Naive B cell (primary cell): ENCODE data around the gene CRLF2. TPM values are rescaled to one million over a fixed set of nuclear protein-coding genes. Genes with fewer than 3 reads are reported as not detected.
"Not testable (repeated sequence)": the region's sequence is repeated elsewhere in the genome, so short reads cannot be mapped to it uniquely, and the experiment has no call there.

Experiments
- ATAC-seq, 2 donors: fragments of 150-1000 bp; cut with Tn5 transposase; 2 replicates each; pipeline ENCODE4 v1.10.0; 2021; ENCODE audit warnings: low read depth in 2 of 2, mild to moderate bottlenecking in 2 of 2, moderate library complexity in 2 of 2
- DNase-seq: peaks from one replicate; pipeline ENCODE4 v3.0.0; 2022
- H3K27ac Mint-ChIP-seq, 6 donors: one replicate each; pipeline ENCODE4 v1.8.0; 2020 to 2022; ENCODE audit warnings: mild to moderate bottlenecking in 6 of 6, mixed read lengths in 6 of 6, moderate library complexity in 5 of 6, inconsistent platforms in 2 of 6
- H3K27me3 Mint-ChIP-seq, 3 donors: one replicate each; pipeline ENCODE4 v1.8.0; 2021 to 2022; ENCODE audit warnings: mixed read lengths in 3 of 3, mild to moderate bottlenecking in 1 of 3
- H3K36me3 Mint-ChIP-seq, 2 donors: one replicate each; pipeline ENCODE4 v1.8.0; 2020 to 2022; ENCODE audit warnings: mixed read lengths in 2 of 2, inconsistent platforms in 1 of 2, mild to moderate bottlenecking in 1 of 2
- H3K4me1 Mint-ChIP-seq, 3 donors: one replicate each; pipeline ENCODE4 v1.8.0; 2020 to 2022; ENCODE audit warnings: mixed read lengths in 3 of 3, inconsistent platforms in 1 of 3, mild to moderate bottlenecking in 1 of 3, moderate library complexity in 1 of 3
- H3K4me3 Mint-ChIP-seq, 8 donors: one replicate each; pipeline ENCODE4 v1.8.0; 2020 to 2022; ENCODE audit warnings: mild to moderate bottlenecking in 8 of 8, mixed read lengths in 8 of 8, moderate library complexity in 8 of 8, inconsistent platforms in 2 of 8
- H3K9me3 Mint-ChIP-seq, 7 donors: one replicate each; pipeline ENCODE4 v1.8.0; 2020 to 2022; ENCODE audit warnings: mixed read lengths in 7 of 7, mild to moderate bottlenecking in 5 of 7, inconsistent platforms in 2 of 7, moderate library complexity in 1 of 7
- polyA plus RNA-seq, 6 donors: library from polyadenylated mRNA; unstranded; fragments of 300-500 nt; fragmentation: Illumina TruSeq; gene quantifications; one replicate each; pipeline ENCODE4 v1.2.3, GENCODE V29; 2021; ENCODE audit warnings: low read depth in 6 of 6

Gene CRLF2, protein sequence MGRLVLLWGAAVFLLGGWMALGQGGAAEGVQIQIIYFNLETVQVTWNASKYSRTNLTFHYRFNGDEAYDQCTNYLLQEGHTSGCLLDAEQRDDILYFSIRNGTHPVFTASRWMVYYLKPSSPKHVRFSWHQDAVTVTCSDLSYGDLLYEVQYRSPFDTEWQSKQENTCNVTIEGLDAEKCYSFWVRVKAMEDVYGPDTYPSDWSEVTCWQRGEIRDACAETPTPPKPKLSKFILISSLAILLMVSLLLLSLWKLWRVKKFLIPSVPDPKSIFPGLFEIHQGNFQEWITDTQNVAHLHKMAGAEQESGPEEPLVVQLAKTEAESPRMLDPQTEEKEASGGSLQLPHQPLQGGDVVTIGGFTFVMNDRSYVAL
- not detected for polyA plus RNA-seq

GRCh38 chrX:1212532-1212931, at the start of gene CRLF2:
TSS of gene CRLF2 (minus strand) at chrX:1212649. CDS start at chrX:1212634, 15 bp downstream.
- peak within 1 kb of the TSS in 2 of 8 donors; percentile 2 to 22 for H3K4me3 Mint-ChIP-seq
- no peaks in the 10 kb centered on the region for H3K36me3 Mint-ChIP-seq
- DNase-seq = no peak
- H3K27me3 Mint-ChIP-seq = peaks cover 4 to 11% (median 5%) of the 10 kb centered on the region in 3 donors
- H3K27ac Mint-ChIP-seq = peak within 1 kb of the TSS in 5 of 6 donors; percentile 7 to 82 (median 9)
- peaks cover 0 to 9% (median 2%) of the 10 kb centered on the region in 7 donors for H3K9me3 Mint-ChIP-seq
- H3K4me1 Mint-ChIP-seq = peaks cover 14 to 39% (median 33%) of the 10 kb centered on the region in 3 donors
- no peak for ATAC-seq

DNA sequence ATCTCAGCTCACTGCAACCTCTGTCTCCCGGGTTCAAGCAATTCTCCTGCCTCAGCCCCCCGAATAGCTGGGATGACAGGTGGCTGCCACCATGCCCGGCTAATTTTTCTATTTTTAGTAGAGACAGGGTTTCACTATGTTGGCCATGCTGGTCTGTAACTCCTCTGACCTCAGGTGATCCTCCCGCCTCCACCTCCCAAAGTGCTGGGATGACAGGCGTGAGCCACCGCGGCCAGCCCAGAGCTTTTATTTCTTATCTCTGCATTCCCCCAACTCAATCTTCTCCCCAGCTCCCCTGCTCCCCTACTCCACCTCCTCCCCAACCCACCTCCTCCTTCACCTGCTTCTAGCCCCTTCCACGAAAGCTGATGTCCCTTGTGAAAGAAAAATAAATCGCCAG, 49.3 kb upstream of the CRLF2 start:
- H3K4me3 Mint-ChIP-seq, H3K27me3 Mint-ChIP-seq, H3K9me3 Mint-ChIP-seq, H3K36me3 Mint-ChIP-seq, DNase-seq, H3K4me1 Mint-ChIP-seq, H3K27ac Mint-ChIP-seq, ATAC-seq: not testable (repeated sequence)

GRCh38 chrX:1261285-1261684, 48.8 kb upstream of the CRLF2 start:
- Mint-ChIP-seq H3K4me3 (no peak overlapping the region), H3K9me3 (peaks cover 0 to 5% (median under 1%) of the 10 kb centered on the region in 7 donors), H3K27me3 (no peaks in the 10 kb centered on the region), H3K36me3 (peaks cover 0 to under 1% of the 10 kb centered on the region in 2 donors), H3K27ac (peak overlapping the region in 1 of 6 donors; percentile 67), H3K4me1 (peaks cover 0 to under 1% (median 0%) of the 10 kb centered on the region in 3 donors)
- no peak for ATAC-seq
- DNase-seq = no peak

DNA sequence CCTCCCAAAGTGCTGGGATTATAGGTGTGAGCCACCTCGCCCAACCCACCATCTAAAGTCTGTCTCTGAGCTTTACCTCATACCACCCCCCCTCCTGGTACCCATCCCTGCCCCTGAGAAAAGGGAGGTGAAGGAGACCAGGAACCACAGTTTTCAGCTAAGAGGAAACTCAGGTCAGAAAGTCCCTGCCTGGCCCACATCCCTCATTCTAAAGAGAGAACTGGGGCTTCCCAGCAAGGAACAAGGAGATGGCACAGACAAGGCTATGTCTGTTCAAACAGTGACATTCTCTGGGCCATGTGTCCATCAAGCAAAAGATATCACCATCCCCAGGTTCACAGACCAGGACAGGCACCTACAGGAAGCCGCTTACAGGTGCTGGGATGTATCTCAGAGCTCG, 40.4 kb upstream of the CRLF2 start:
- Mint-ChIP-seq H3K4me1 (peaks cover 1 to 23% (median 11%) of the 10 kb centered on the region in 3 donors), H3K9me3 (no peaks in the 10 kb centered on the region), H3K4me3 (no peak overlapping the region), H3K27me3 (no peaks in the 10 kb centered on the region), H3K36me3 (no peaks in the 10 kb centered on the region), H3K27ac (peak overlapping the region in 1 of 6 donors; percentile 10)
- ATAC-seq (no peak), DNase-seq (no peak)

DNA sequence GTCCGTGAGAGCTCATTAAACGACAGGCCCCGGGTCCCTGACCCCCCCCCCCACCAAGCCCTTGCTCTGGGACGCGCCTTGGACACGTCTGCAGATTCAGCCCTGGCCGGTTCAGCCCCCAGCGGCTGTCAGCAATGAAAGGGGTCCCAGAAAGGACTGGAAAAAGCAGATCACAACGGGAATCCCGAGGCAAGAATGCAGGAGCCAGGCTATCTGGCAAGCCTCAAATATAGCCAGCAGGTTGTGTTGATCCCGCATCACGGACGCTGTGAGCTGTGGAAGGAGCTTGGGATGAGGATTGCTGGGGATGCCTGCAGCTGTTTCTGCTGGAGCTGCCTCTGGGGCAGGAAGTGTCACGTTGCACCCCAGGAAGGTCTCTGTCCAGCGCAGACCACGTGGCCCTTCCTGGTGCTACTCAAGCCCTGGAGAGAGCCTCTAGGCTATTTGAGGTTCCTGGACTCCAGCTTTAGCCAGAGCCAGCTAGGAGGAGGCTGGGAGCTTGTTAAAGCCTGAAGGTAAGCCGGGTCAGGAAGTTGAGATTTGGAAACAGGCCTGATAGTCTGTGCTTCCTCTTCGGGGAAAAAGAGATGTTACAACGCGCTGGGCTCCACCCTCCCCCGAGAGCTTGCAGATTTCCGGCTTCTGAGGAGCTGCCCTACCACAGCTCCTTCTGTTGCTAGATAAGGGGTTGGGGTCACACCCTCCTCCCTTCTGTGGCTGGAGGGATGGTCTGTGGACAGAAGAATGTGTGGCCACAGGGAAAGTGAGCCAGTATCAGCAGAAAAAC, 36.8 kb upstream of the CRLF2 start:
- Mint-ChIP-seq H3K27me3 (peaks cover 0 to 4% (median 0%) of the 10 kb centered on the region in 3 donors), H3K4me1 (peaks cover 5 to 35% (median 20%) of the 10 kb centered on the region in 3 donors), H3K9me3 (no peaks in the 10 kb centered on the region), H3K36me3 (no peaks in the 10 kb centered on the region), H3K4me3 (peak overlapping the region; percentile 63 to 91 (median 76)), H3K27ac (peak overlapping the region; percentile 57 to 95 (median 89))
- ATAC-seq (peak; percentile 83 to 85), DNase-seq (peak; percentile 63)

- peaks cover 10 to 40% (median 25%) of the 10 kb centered on the region in 3 donors for H3K4me1 Mint-ChIP-seq
- ATAC-seq (peak; percentile 48 to 57), DNase-seq (no peak)
- peak overlapping the region in 4 of 6 donors; percentile 57 to 95 (median 75) for H3K27ac Mint-ChIP-seq
- H3K27me3 Mint-ChIP-seq = peaks cover 0 to 10% (median 0%) of the 10 kb centered on the region in 3 donors
- no peaks in the 10 kb centered on the region for H3K9me3 Mint-ChIP-seq
- peak overlapping the region; percentile 63 to 91 (median 76) for H3K4me3 Mint-ChIP-seq
- H3K36me3 Mint-ChIP-seq = no peaks in the 10 kb centered on the region
Measured at GRCh38 chrX:1248331-1249061, 36.0 kb upstream of the CRLF2 start.

GRCh38 chrX:1246816-1247215, 34.4 kb upstream of the CRLF2 start:
- Mint-ChIP-seq H3K27ac (peak overlapping the region; percentile 47 to 96 (median 88)), H3K27me3 (peaks cover 0 to 10% (median 0%) of the 10 kb centered on the region in 3 donors), H3K4me3 (peak overlapping the region in 7 of 8 donors; percentile 10 to 77 (median 59))

DNA sequence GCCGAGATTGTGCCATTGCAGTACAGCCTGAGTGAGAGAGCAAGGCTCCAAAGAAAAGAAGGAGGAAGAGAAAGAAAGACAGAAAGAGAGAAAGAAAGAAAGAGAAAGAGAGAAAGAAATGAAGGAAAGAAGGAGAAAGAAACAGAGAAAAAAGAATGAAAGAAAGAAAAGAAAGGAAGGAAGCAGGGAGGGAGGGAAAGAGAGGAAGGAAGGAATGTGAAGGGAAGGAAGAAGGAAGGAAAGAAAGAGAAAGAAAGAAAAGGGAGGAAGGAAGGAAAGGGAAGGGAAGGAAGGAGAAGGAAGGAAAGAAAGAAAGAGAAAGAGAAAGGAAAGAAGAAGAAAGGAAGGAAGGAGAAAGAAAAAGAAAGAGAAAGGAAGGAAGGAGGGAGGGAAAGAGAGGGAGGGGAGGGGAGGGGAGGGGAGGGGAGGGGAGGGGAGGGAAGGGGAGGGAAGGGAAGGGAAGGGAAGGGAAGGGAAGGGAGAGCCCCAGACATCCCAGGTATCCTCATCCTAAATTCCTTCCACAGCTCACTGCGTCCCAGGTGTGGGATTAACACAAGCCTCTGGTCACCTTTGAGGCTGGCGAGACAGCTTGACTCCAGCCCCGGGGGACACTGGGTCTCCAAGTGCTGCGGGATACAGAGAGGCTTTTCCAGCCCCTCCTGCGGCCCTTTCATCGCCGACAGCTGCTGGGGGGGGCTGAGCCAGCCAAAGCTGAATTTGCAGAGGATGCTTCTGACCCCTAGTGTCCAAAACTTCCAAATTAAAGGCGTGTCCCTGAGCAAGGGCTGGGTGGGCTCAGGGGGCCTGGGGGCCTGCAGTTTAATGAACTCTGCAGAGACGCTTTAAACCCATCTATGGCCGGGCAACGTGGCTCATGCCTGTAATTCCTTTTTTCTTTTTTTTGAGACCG, 32.0 kb upstream of the CRLF2 start:
- Mint-ChIP-seq H3K4me1 (peaks cover 16 to 41% (median 34%) of the 10 kb centered on the region in 3 donors), H3K27ac (peak overlapping the region in 3 of 6 donors; percentile 22 to 93 (median 44)), H3K9me3 (no peaks in the 10 kb centered on the region), H3K36me3 (no peaks in the 10 kb centered on the region), H3K4me3 (peak overlapping the region in 1 of 8 donors; percentile 19), H3K27me3 (peaks cover 0 to 10% (median 0%) of the 10 kb centered on the region in 3 donors)
- no peak for DNase-seq
- no peak for ATAC-seq

More at GRCh38 chrX:1246816-1247215, 34.4 kb upstream of the CRLF2 start:
- Mint-ChIP-seq H3K36me3 (no peaks in the 10 kb centered on the region), H3K9me3 (no peaks in the 10 kb centered on the region), H3K4me1 (peaks cover 10 to 40% (median 25%) of the 10 kb centered on the region in 3 donors)
- ATAC-seq = peak; percentile 45 to 48
- peak; percentile 73 for DNase-seq

GRCh38 chrX:1242891-1243402, 30.5 kb upstream of the CRLF2 start:
- H3K9me3 Mint-ChIP-seq = no peaks in the 10 kb centered on the region
- no peak for ATAC-seq
- H3K27ac Mint-ChIP-seq = peak overlapping the region in 1 of 6 donors; percentile 77
- H3K4me1 Mint-ChIP-seq = peaks cover 15 to 31% (median 28%) of the 10 kb centered on the region in 3 donors
- no peak for DNase-seq
- H3K27me3 Mint-ChIP-seq = peaks cover 0 to 10% (median 0%) of the 10 kb centered on the region in 3 donors
- H3K36me3 Mint-ChIP-seq = no peaks in the 10 kb centered on the region
- H3K4me3 Mint-ChIP-seq = no peak overlapping the region

DNA sequence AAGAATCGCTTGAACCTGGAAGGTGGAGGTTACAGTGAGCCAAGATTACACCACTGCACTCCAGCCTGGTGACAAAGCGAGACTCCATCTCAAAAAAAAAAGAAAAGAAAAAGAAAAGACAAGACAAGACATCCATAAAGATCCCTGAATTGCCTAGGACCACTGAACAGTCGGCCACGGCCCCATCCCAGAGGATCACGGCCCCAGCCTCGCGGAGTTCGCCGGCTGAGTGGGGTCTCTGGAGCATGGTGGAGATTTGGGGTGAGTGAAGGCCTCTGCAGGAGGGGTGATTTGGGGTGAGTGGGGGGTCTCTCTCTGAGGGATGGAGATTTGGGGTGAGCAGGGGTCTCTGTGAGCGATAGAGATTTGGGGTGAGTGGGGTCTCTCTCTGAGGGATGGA, 28.1 kb upstream of the CRLF2 start:
- peaks cover 11 to 22% (median 21%) of the 10 kb centered on the region in 3 donors for H3K4me1 Mint-ChIP-seq
- not testable (repeated sequence) for ATAC-seq, H3K9me3 Mint-ChIP-seq, DNase-seq, H3K4me3 Mint-ChIP-seq, H3K36me3 Mint-ChIP-seq
- H3K27ac Mint-ChIP-seq = peak overlapping the region in 5 of 6 donors; percentile 78 to 99 (median 96)
- peaks cover 0 to 10% (median 0%) of the 10 kb centered on the region in 3 donors for H3K27me3 Mint-ChIP-seq

- H3K4me3 Mint-ChIP-seq = peak overlapping the region; percentile 54 to 84 (median 74)
- peak overlapping the region; percentile 91 to 99 (median 97) for H3K27ac Mint-ChIP-seq
- DNase-seq = peak; percentile 90
Measured at GRCh38 chrX:1239681-1240142, 27.3 kb upstream of the CRLF2 start.

More at GRCh38 chrX:1239681-1240142, 27.3 kb upstream of the CRLF2 start:
- Mint-ChIP-seq H3K9me3 (no peaks in the 10 kb centered on the region), H3K4me1 (peaks cover 11 to 21% (median 19%) of the 10 kb centered on the region in 3 donors), H3K36me3 (no peaks in the 10 kb centered on the region), H3K27me3 (peaks cover 0 to 10% (median 0%) of the 10 kb centered on the region in 3 donors)
- ATAC-seq = peak; percentile 96 to 97
